Measurements from ENCODE around the gene STRADA.

Gene STRADA

DNA sequence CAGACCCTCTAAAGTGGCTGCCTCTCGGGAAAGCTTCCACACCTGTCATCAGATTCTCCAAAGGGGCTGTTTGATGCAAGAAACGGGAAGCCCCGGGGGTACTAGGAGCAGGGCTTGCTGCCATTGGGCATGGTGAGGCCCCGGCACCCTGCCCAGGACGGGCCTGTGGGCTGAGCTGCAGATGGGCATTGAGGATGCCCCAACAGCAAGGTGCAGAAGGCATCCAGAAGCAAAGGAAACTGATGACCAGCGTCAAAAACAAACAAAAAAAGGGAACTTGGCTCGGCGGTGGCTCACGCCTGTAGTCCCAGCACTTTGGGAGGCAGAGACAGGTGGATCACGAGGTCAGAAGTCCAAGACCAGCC, 40.2 kb downstream of the STRADA start:
- peaks cover 36% of the 10 kb centered on the region for H3K4me1 ChIP-seq (ENCODE audit: low read depth, poor library complexity, severe bottlenecking)
- no peak overlapping the region for H3K27ac ChIP-seq
- peaks cover 7% of the 10 kb centered on the region for H3K79me2 ChIP-seq (ENCODE audit: insufficient read depth, low read depth)
- no peaks in the 10 kb centered on the region for H3K27me3 ChIP-seq (ENCODE audit: insufficient read depth, low read depth)
- no peaks in the 10 kb centered on the region for H3K36me3 ChIP-seq (ENCODE audit: insufficient read depth)
- no peak overlapping the region; the same call in 1 of the 2 replicates for H3K9ac ChIP-seq
- H4K20me1 ChIP-seq (ENCODE audit: insufficient read depth), result no peaks in the 10 kb centered on the region
- TF ChIP-seq, protein P1, sequence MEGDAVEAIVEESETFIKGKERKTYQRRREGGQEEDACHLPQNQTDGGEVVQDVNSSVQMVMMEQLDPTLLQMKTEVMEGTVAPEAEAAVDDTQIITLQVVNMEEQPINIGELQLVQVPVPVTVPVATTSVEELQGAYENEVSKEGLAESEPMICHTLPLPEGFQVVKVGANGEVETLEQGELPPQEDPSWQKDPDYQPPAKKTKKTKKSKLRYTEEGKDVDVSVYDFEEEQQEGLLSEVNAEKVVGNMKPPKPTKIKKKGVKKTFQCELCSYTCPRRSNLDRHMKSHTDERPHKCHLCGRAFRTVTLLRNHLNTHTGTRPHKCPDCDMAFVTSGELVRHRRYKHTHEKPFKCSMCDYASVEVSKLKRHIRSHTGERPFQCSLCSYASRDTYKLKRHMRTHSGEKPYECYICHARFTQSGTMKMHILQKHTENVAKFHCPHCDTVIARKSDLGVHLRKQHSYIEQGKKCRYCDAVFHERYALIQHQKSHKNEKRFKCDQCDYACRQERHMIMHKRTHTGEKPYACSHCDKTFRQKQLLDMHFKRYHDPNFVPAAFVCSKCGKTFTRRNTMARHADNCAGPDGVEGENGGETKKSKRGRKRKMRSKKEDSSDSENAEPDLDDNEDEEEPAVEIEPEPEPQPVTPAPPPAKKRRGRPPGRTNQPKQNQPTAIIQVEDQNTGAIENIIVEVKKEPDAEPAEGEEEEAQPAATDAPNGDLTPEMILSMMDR (conservative IDR thresholded peaks at IDR 0.05; ENCODE audit: low read depth, low read length), result no peak
- no peak overlapping the region for H2AFZ ChIP-seq (ENCODE audit: low read depth)
- peak overlapping the region; percentile 47; the same call in 1 of the 2 replicates for H3K4me2 ChIP-seq
- H3K4me3 ChIP-seq (IDR thresholded peaks at IDR 0.05; ENCODE audit: insufficient read depth, low read depth, low read length), result no peak overlapping the region

DNA sequence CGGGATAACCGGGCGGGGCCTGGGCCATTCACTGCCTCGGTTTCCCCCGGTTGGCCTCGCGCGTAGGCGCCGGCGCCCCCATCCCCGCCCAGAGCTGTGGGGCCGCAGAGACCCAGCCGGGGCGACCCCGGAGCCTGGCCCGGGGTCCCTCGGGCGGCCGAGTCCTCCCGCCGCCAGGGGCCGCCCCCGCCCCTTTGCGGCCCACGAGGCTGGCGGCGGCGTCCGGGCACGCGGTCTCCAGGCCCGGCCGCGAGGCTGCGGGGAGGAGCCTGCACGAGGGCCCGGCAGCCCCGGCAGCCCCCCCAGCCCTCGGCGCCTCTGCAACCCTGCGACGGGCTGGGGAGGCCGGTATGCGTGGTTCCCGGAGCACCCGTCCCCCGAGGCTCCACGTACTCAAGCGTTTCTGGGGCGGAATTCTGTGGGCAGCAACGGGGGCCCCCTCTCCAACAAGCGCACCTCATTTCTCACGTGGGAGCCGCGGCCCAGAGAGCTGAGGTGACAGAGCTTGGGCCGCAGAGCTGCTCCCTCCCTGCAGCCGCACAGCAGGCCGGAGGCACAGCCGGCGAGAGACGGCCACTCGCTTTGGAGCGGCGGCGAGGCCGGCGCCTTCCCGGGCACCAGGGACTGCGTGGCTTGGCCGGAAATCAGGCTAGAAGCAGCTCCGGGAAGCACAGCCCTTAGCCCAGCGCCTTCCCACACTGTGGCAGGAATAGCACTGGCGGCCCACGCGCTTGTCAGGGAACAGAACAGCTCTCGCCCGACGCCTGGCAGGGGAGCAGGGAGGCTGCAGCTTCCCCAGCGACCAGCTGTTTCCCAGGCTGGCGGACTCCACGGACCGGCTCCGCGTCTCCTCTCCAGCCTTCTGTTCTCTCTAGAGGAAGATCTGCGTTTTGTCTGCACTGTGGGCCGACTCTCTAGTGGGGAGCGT, 40.8 kb downstream of the STRADA start:
- Histone ChIP-seq H3K79me2 (ENCODE audit: insufficient read depth, low read depth) (peaks cover 7% of the 10 kb centered on the region), H3K36me3 (ENCODE audit: insufficient read depth) (no peaks in the 10 kb centered on the region), H3K9ac (peak overlapping the region; percentile 83), H3K4me3 (IDR thresholded peaks at IDR 0.05; ENCODE audit: insufficient read depth, low read depth, low read length) (no peak overlapping the region), H3K27me3 (ENCODE audit: insufficient read depth, low read depth) (no peaks in the 10 kb centered on the region), H3K4me2 (peak overlapping the region; percentile 47), H2AFZ (ENCODE audit: low read depth) (peak overlapping the region; percentile 64; the same call in 1 of the 2 replicates), H3K4me1 (ENCODE audit: low read depth, poor library complexity, severe bottlenecking) (peaks cover 36% of the 10 kb centered on the region), H4K20me1 (ENCODE audit: insufficient read depth) (no peaks in the 10 kb centered on the region), H3K27ac (peak overlapping the region; percentile 67)
- TF ChIP-seq, protein P1 (conservative IDR thresholded peaks at IDR 0.05; ENCODE audit: low read depth, low read length), result no peak

DNA sequence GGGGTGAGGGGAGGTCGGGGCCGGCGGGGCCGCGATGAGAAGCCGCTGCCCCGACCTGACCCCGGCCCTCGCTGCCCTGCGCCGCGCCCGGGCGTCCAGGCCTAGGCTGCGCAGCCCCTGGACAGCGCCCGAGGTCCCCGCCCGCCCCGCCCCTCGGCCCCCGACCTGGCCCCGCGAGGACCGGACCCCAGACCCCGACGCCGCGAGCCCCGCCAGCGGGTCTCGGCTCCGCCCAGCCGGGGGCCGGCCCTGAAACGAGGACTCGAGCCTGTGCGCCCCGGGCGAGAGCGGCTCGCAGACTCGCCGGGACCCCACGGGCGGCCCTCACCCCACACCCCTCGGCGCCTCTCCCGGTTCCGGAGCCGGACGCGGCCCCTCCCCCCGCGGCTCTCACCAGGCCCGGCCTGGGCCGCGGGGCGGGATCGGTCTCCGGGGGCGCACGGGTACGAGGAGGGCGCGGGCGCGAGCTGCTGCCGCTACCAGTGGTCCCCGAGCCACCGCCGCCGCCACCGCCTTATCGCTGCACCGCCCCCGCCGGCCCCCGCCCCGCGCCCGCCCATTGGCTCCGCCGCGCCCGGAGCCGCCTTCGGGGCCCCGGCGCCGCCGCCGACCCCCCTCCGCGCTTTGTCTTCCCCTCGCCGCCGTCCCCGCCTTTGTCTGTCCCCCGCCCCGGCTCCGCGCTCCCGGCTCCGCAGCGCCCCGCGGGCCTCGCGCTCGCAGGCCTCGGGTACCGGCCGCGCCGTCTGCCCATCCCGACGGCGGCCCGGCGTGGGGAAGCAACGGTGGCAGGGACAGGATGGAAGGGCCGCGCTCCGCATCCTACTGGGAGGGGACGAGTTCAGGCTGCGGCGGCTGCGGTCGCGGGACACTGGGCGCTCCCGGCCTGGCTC, 41.7 kb downstream of the STRADA start, which contains the start of gene LIMD2:
TSS of gene LIMD2 (minus strand) at position 488 of the 890 bp plus-strand sequence. CDS start 827 bp downstream, outside the sequence.
- Histone ChIP-seq H3K36me3 (ENCODE audit: insufficient read depth) (no peaks in the 10 kb centered on the region), H4K20me1 (ENCODE audit: insufficient read depth) (no peaks in the 10 kb centered on the region), H3K4me3 (IDR thresholded peaks at IDR 0.05; ENCODE audit: insufficient read depth, low read depth, low read length) (no peak within 1 kb of the TSS), H3K79me2 (ENCODE audit: insufficient read depth, low read depth) (peaks cover 7% of the 10 kb centered on the region), H3K4me2 (peak within 1 kb of the TSS; percentile 82), H3K9ac (peak within 1 kb of the TSS; percentile 83), H3K4me1 (ENCODE audit: low read depth, poor library complexity, severe bottlenecking) (peaks cover 36% of the 10 kb centered on the region), H2AFZ (ENCODE audit: low read depth) (peak within 1 kb of the TSS; percentile 64; the same call in 1 of the 2 replicates), H3K27ac (peak within 1 kb of the TSS; percentile 67), H3K27me3 (ENCODE audit: insufficient read depth, low read depth) (no peaks in the 10 kb centered on the region)
- TF ChIP-seq, protein P1 (conservative IDR thresholded peaks at IDR 0.05; ENCODE audit: low read depth, low read length), result no peak

DNA sequence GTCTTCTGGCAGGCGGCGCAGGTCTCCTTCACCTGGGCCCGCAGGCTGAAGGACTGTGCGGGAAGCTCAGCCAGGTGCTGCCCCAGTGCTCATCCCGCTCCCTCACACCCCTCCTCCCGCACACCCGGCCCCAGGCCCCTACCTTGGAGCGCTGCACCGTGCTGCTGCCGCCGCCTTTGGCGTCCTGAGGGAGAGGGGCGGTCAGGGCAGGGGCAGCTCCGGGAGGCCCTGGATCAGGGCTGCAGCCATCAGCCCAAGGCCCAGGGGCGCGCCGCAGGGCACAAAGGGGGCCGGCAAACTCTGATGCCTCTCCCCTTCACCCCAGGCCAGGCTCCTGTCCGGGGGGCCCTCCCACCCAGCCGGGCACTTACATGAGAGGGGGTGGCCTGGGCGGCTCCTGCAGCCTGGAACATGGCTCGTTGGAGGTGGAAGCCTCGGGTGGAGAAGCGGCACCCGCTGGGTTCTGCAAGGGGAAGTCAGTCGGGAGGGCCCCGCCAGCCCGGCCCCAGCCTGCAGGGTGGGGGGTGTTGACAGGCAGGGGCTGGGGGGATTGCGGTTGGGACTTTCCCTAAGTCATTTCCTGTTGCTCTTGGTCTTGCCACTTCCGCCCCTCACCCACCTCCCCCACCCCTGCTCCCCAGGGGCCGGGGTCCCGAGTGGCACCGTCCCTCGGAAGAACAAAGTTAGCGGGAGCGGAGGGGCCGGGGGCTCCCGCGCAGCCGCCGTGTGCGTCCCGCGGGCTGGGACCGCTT, 42.5 kb downstream of the STRADA start:
- peak overlapping the region; percentile 82 for H3K4me2 ChIP-seq
- no peak overlapping the region for H3K4me3 ChIP-seq (IDR thresholded peaks at IDR 0.05; ENCODE audit: insufficient read depth, low read depth, low read length)
- no peaks in the 10 kb centered on the region for H3K27me3 ChIP-seq (ENCODE audit: insufficient read depth, low read depth)
- H3K9ac ChIP-seq, result peak overlapping the region; percentile 59
- no peaks in the 10 kb centered on the region for H4K20me1 ChIP-seq (ENCODE audit: insufficient read depth)
- no peak overlapping the region; the same call in 1 of the 2 replicates for H3K27ac ChIP-seq
- no peaks in the 10 kb centered on the region for H3K36me3 ChIP-seq (ENCODE audit: insufficient read depth)
- peaks cover 36% of the 10 kb centered on the region for H3K4me1 ChIP-seq (ENCODE audit: low read depth, poor library complexity, severe bottlenecking)
- H2AFZ ChIP-seq (ENCODE audit: low read depth), result peak overlapping the region; percentile 14; the same call in 1 of the 2 replicates
- TF ChIP-seq, protein P1 (conservative IDR thresholded peaks at IDR 0.05; ENCODE audit: low read depth, low read length), result no peak
- H3K79me2 ChIP-seq (ENCODE audit: insufficient read depth, low read depth), result peaks cover 7% of the 10 kb centered on the region

Measured in KMS-11 (cell line).